Parathyroid adenoma (tissue), 2 donors: ENCODE results near the gene TMEM178B.

ENCODE experiments used
- H2AFZ ChIP-seq: fragments of 300-600 bp; sonication (generic); one replicate; pipeline ENCODE4 v1.7.0; 2017; ENCODE audit warnings: antibody characterized with exemption, mild to moderate bottlenecking
- H3K27ac ChIP-seq: fragments of 300-600 bp; sonication (generic); one replicate; pipeline ENCODE4 v1.7.0; 2017
- H3K27me3 ChIP-seq: fragments of 300-600 bp; sonication (generic); one replicate; pipeline ENCODE4 v1.7.0; 2017; ENCODE audit warnings: low read length; ENCODE audit not compliant: control insufficient read depth, insufficient read depth
- H3K36me3 ChIP-seq: fragments of 300-600 bp; sonication (generic); one replicate; pipeline ENCODE4 v1.7.0; 2017; ENCODE audit warnings: low read length; ENCODE audit not compliant: control insufficient read depth, insufficient read depth
- H3K4me1 ChIP-seq: fragments of 300-600 bp; sonication (generic); one replicate; pipeline ENCODE4 v1.7.0; 2017; ENCODE audit warnings: control low read depth
- H3K4me2 ChIP-seq: fragments of 300-600 bp; sonication (generic); one replicate; pipeline ENCODE4 v1.7.0; 2017; ENCODE audit warnings: low read length
- H3K4me3 ChIP-seq: fragments of 300-600 bp; sonication (generic); one replicate; pipeline ENCODE4 v1.7.0; 2017; ENCODE audit warnings: low read depth, low read length
- H3K79me2 ChIP-seq: fragments of 300-600 bp; sonication (generic); one replicate; pipeline ENCODE4 v1.7.0; 2017; ENCODE audit warnings: control low read depth
- H3K9ac ChIP-seq: fragments of 300-600 bp; sonication (generic); one replicate; pipeline ENCODE4 v1.7.0; 2017; ENCODE audit warnings: mild to moderate bottlenecking
- H3K9me3 ChIP-seq: fragments of 300-600 bp; sonication (generic); one replicate; pipeline ENCODE4 v1.7.0; 2017; ENCODE audit warnings: low read length; ENCODE audit not compliant: control insufficient read depth
- CTCF ChIP-seq: fragments of 300-600 bp; sonication (generic); IDR thresholded peaks from one replicate; pipeline ENCODE4 v1.7.0; 2017; ENCODE audit warnings: antibody characterized with exemption, mild to moderate bottlenecking
- donor health status: primary hyperparathyroidism.

Gene TMEM178B

GRCh38 chr7:141421306-141421705 is 347.4 kb downstream of the TMEM178B start:
- Histone ChIP-seq H3K79me2 (peaks cover 35% of the 10 kb centered on the region), H3K4me3 (no peak overlapping the region), H3K9me3 (no peaks in the 10 kb centered on the region), H3K9ac (no peak overlapping the region), H3K4me1 (peaks cover 19% of the 10 kb centered on the region), H3K4me2 (no peak overlapping the region), H3K27ac (no peak overlapping the region), H3K36me3 (no peaks in the 10 kb centered on the region), H2AFZ (no peak overlapping the region), H3K27me3 (no peaks in the 10 kb centered on the region)
- no peak for TF ChIP-seq CTCF

- Histone ChIP-seq H3K9me3 (no peaks in the 10 kb centered on the region), H3K4me1 (peaks cover 15% of the 10 kb centered on the region), H3K9ac (no peak overlapping the region), H3K36me3 (no peaks in the 10 kb centered on the region), H3K79me2 (peaks cover 16% of the 10 kb centered on the region), H2AFZ (no peak overlapping the region), H3K4me3 (no peak overlapping the region), H3K27ac (no peak overlapping the region), H3K27me3 (no peaks in the 10 kb centered on the region), H3K4me2 (no peak overlapping the region)
- no peak for TF ChIP-seq CTCF
These were observed 353.3 kb downstream of the TMEM178B start for GRCh38 chr7:141427134-141427533.

- H3K4me3 ChIP-seq = no peak overlapping the region
- no peak overlapping the region for H3K9ac ChIP-seq
- H2AFZ ChIP-seq = peak overlapping the region; percentile 46
- H3K4me2 ChIP-seq = no peak overlapping the region
- no peaks in the 10 kb centered on the region for H3K9me3 ChIP-seq
- no peaks in the 10 kb centered on the region for H3K36me3 ChIP-seq
- H3K27ac ChIP-seq = no peak overlapping the region
- H3K79me2 ChIP-seq = peaks cover 14% of the 10 kb centered on the region
- TF ChIP-seq CTCF = no peak
- H3K4me1 ChIP-seq = peaks cover 43% of the 10 kb centered on the region
- H3K27me3 ChIP-seq = no peaks in the 10 kb centered on the region
These were observed 356.7 kb downstream of the TMEM178B start for GRCh38 chr7:141430455-141431139.

DNA sequence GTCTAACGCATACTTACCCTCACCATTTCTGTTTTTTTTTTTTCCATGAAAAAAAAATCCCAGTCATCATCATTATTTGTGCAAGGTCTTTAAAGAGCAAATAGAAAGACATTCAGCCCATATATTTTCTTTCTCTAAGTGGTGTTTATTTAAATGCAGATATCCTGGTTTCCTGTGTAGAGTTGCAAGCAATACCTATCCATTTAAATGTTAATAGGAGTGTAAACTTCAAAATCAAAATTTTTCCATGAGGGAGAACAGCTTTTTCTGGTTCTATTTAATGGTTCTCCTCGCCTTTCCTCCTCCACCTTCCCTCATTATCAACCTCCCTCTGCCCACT is 357.2 kb downstream of the TMEM178B start:
- Histone ChIP-seq H3K4me3 (no peak overlapping the region), H3K27me3 (no peaks in the 10 kb centered on the region), H3K79me2 (peaks cover 13% of the 10 kb centered on the region), H3K36me3 (no peaks in the 10 kb centered on the region), H3K9me3 (no peaks in the 10 kb centered on the region), H3K4me1 (peaks cover 46% of the 10 kb centered on the region), H3K4me2 (no peak overlapping the region), H3K9ac (no peak overlapping the region), H2AFZ (no peak overlapping the region), H3K27ac (no peak overlapping the region)
- TF ChIP-seq CTCF = no peak

DNA sequence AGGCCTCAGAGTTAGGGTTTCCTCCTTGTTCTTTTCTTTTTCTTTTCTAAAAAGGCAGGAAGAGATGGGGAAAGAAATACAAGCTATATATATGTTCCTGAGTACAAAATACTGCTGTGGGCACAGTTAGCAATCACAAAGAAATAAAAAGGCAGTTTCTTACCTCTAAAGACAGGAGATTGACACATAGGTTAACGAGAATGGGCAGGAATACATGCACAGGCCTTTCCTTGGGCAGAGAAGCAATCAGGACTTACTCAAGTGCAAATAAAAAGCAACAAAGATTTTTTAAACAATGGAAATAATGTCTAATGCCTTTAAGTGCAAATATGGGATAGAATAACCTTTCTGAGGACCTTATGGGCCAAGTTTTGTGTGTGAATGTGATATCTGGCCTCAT is 357.8 kb downstream of the TMEM178B start:
- Histone ChIP-seq H3K4me1 (peaks cover 46% of the 10 kb centered on the region), H3K4me2 (no peak overlapping the region), H2AFZ (no peak overlapping the region), H3K27ac (no peak overlapping the region), H3K27me3 (no peaks in the 10 kb centered on the region), H3K36me3 (no peaks in the 10 kb centered on the region), H3K4me3 (no peak overlapping the region), H3K9me3 (no peaks in the 10 kb centered on the region), H3K9ac (no peak overlapping the region), H3K79me2 (peaks cover 13% of the 10 kb centered on the region)
- TF ChIP-seq CTCF = no peak
